Measurements from ENCODE around the gene ELMOD1. TPM values are rescaled to one million over a fixed set of nuclear protein-coding genes. Genes with fewer than 3 reads are reported as not detected.

The ELMOD1 gene
- total and polyA plus RNA-seq, 12 donors, result 0.10 to 1.0 (median 0.30) TPM; not detected in 1

GRCh38 chr11:107683807-107684206 is 92.9 kb downstream of the ELMOD1 start:
- no peak for ATAC-seq
- intact Hi-C loops (cut with DNase I), result no loop called here
- Histone ChIP-seq H3K36me3 (no peaks in the 10 kb centered on the region), H3K4me1 (no peaks in the 10 kb centered on the region), H3K27me3 (peaks cover 0 to 9% (median 0%) of the 10 kb centered on the region in 7 donors), H3K27ac (no peak overlapping the region), H3K4me3 (no peak overlapping the region), H3K9me3 (no peaks in the 10 kb centered on the region)
- 90 to 95% methylated on average over 2 of the region's 2 CpGs for WGBS, 2 donors
- peak in 1 of 9 donors; percentile 35 for TF ChIP-seq CTCF (IDR thresholded peaks at IDR 0.05)
- DNase-seq, result no peak

GRCh38 chr11:107688322-107688918 is 97.5 kb downstream of the ELMOD1 start:
- intact Hi-C loops (cut with DNase I), result loop anchor here (2.0 to 5.0 kb wide), 4 partner anchors 110 to 126 kb away; no protein-coding TSS in a partner anchor
- Histone ChIP-seq H3K4me3 (no peak overlapping the region), H3K4me1 (peaks cover 0 to 8% (median 0%) of the 10 kb centered on the region in 9 donors), H3K27me3 (peaks cover 0 to 27% (median 6%) of the 10 kb centered on the region in 7 donors), H3K36me3 (no peaks in the 10 kb centered on the region), H3K27ac (no peak overlapping the region), H3K9me3 (no peaks in the 10 kb centered on the region)
- ATAC-seq (no peak), DNase-seq (no peak)
- TF ChIP-seq CTCF (IDR thresholded peaks at IDR 0.05), result no peak
- 64 to 73% methylated on average over 6 of the region's 6 CpGs for WGBS, 2 donors

GRCh38 chr11:107689317-107690202 is 98.6 kb downstream of the ELMOD1 start:
- DNase-seq (peak; percentile 33 to 65), ATAC-seq (peak; percentile 64 to 85 (median 80))
- H3K4me1 ChIP-seq, result peaks cover 0 to 8% (median 0%) of the 10 kb centered on the region in 9 donors
- intact Hi-C loops (cut with DNase I), result loop anchor here (1.0 to 5.0 kb wide), 5 partner anchors 111 to 127 kb away; no protein-coding TSS in a partner anchor
- 44 to 47% methylated on average over 11 of the region's 11 CpGs for WGBS, 2 donors
- H3K4me3 ChIP-seq, result no peak overlapping the region
- TF ChIP-seq CTCF (IDR thresholded peaks at IDR 0.05), result peak; percentile 21 to 80 (median 65)
- peaks cover 0 to 28% (median 6%) of the 10 kb centered on the region in 7 donors for H3K27me3 ChIP-seq
- H3K36me3 ChIP-seq, result no peaks in the 10 kb centered on the region
- H3K27ac ChIP-seq, result no peak overlapping the region
- no peaks in the 10 kb centered on the region for H3K9me3 ChIP-seq

- TF ChIP-seq CTCF (IDR thresholded peaks at IDR 0.05), result no peak
- 35% methylated on average over 3 of the region's 3 CpGs for WGBS, 2 donors
- Histone ChIP-seq H3K27me3 (peaks cover 0 to 28% (median 7%) of the 10 kb centered on the region in 7 donors), H3K27ac (no peak overlapping the region), H3K4me1 (peaks cover 0 to 8% (median 0%) of the 10 kb centered on the region in 9 donors), H3K9me3 (no peaks in the 10 kb centered on the region), H3K4me3 (no peak overlapping the region), H3K36me3 (no peaks in the 10 kb centered on the region)
- intact Hi-C loops (cut with DNase I), result no loop called here
- DNase-seq (no peak), ATAC-seq (no peak)
These were observed 100.2 kb downstream of the ELMOD1 start for GRCh38 chr11:107691000-107691750.
